H1 (cell line): ENCODE data around the gene HS3ST1. TPM values are rescaled to one million over a fixed set of nuclear protein-coding genes. Genes with fewer than 3 reads are reported as not detected.

Experiments used
- CTCF ChIA-PET: fragments of 300-600 bp; sonication (Branson Sonifier 250); formaldehyde crosslinking; loops from one replicate; lab custom pipeline; 2021; ENCODE audit not compliant: partially characterized antibody; lab: Charles Lee
- POLR2A ChIA-PET: fragments of 300-600 bp; sonication (Branson Sonifier 250); formaldehyde crosslinking; loops from one replicate; lab custom pipeline; 2021; ENCODE audit warnings: inconsistent platforms; ENCODE audit not compliant: partially characterized antibody; lab: Charles Lee
- DNase-seq, 2 experiments: peaks; one replicate each; pipeline versions ENCODE4 v3.0.0 to v3.0.0-alpha.2; 2010 to 2022; ENCODE audit warnings: low spot score in 2 of 2, low read depth in 1 of 2, mixed read lengths in 1 of 2
- FAIRE-seq: peaks from 2 replicates; lab custom pipeline; 2011; peaks lifted over from hg19 to GRCh38; lab: Jason Lieb, UNC
- H2AFZ ChIP-seq: 2 replicates; pipeline ENCODE4 v1.8.1; 2012; ENCODE audit warnings: low read length, inconsistent platforms
- H2AK5ac ChIP-seq: 2 replicates; pipeline ENCODE4 v1.6.1; 2013; ENCODE audit warnings: low read depth, low read length
- H2BK120ac ChIP-seq: replicated peaks from 2 replicates; pipeline ENCODE3; 2013; ENCODE audit warnings: low read depth, low read length, inconsistent platforms
- H2BK12ac ChIP-seq: 2 replicates; pipeline ENCODE4 v1.6.1; 2013; ENCODE audit warnings: low read depth, low read length
- H2BK15ac ChIP-seq: 2 replicates; pipeline ENCODE4 v1.6.1; 2013; ENCODE audit warnings: low read length
- H2BK20ac ChIP-seq: 2 replicates; pipeline ENCODE4 v1.6.1; 2013; ENCODE audit warnings: low read length
- H2BK5ac ChIP-seq: 2 replicates; pipeline ENCODE4 v1.6.1; 2013; ENCODE audit warnings: low read depth, low read length
- H3K14ac ChIP-seq: 2 replicates; pipeline ENCODE4 v1.6.1; 2013; ENCODE audit warnings: inconsistent platforms; ENCODE audit not compliant: insufficient read length
- H3K18ac ChIP-seq: 2 replicates; pipeline ENCODE4 v1.6.1; 2013; ENCODE audit warnings: low read length; ENCODE audit errors: extremely low read depth
- H3K23ac ChIP-seq: 2 replicates; pipeline ENCODE4 v1.6.1; 2013; ENCODE audit warnings: inconsistent platforms; ENCODE audit not compliant: insufficient read length
- H3K23me2 ChIP-seq: 2 replicates; pipeline ENCODE4 v1.6.1; 2013; ENCODE audit warnings: low read depth, low read length
- H3K27ac ChIP-seq: 2 replicates; pipeline ENCODE4 v1.6.1; 2011; ENCODE audit warnings: low read depth, low read length, inconsistent platforms
- H3K27me3 ChIP-seq, 4 experiments: replicated peaks in 1 of 4; 1 replicate in 1 of 4; 2 replicates in 3 of 4; pipeline versions ENCODE4 v1.6.1 to v1.8.1; 2011 to 2013; ENCODE audit warnings: low read length in 3 of 4, mild to moderate bottlenecking in 3 of 4, inconsistent platforms in 2 of 4, mixed read lengths in 2 of 4, moderate library complexity in 1 of 4; ENCODE audit not compliant: control insufficient read depth in 3 of 4, insufficient read depth in 3 of 4; ENCODE audit errors: extremely low read depth in 1 of 4
- H3K36me3 ChIP-seq, 4 experiments: 2 replicates each; pipeline versions ENCODE4 v1.6.1 to v1.8.1; 2011 to 2013; ENCODE audit warnings: mild to moderate bottlenecking in 4 of 4, low read length in 3 of 4, moderate library complexity in 2 of 4, control low read depth in 1 of 4, inconsistent platforms in 1 of 4; ENCODE audit not compliant: insufficient read depth in 4 of 4, control insufficient read depth in 2 of 4
- H3K4ac ChIP-seq: replicated peaks from 2 replicates; pipeline ENCODE3; 2013; ENCODE audit warnings: low read length, low read depth, mixed read lengths, inconsistent platforms; ENCODE audit not compliant: insufficient read length
- H3K4me1 ChIP-seq, 4 experiments: replicated peaks in 1 of 4; 1 replicate in 1 of 4; 2 replicates in 3 of 4; pipeline versions ENCODE4 v1.6.1 to v1.8.1; 2011 to 2013; ENCODE audit warnings: low read length in 3 of 4, inconsistent platforms in 2 of 4, mixed read lengths in 1 of 4; ENCODE audit not compliant: insufficient read depth in 4 of 4, control insufficient read depth in 3 of 4
- H3K4me2 ChIP-seq, 2 experiments: 2 replicates each; pipeline versions ENCODE4 v1.6.1 to v1.8.1; 2011 to 2013; ENCODE audit warnings: low read depth in 2 of 2, low read length in 2 of 2, control low read depth in 1 of 2, inconsistent platforms in 1 of 2, mild to moderate bottlenecking in 1 of 2; ENCODE audit not compliant: insufficient read depth in 1 of 2
- H3K4me3 ChIP-seq, 4 experiments: fragments of 200-600, 300-600 bp in 1 of 4; sonication (generic), shearing (Covaris generic), sonication (Bioruptor Twin) in 1 of 4; 2 replicates each; pipeline versions ENCODE4 v1.5.1 to v1.8.1; 2011 to 2016; ENCODE audit warnings: low read length in 4 of 4, low read depth in 3 of 4, control low read depth in 2 of 4, inconsistent platforms in 2 of 4, mild to moderate bottlenecking in 2 of 4, mixed read lengths in 1 of 4, moderate library complexity in 1 of 4; ENCODE audit not compliant: insufficient read depth in 2 of 4; ENCODE audit errors: extremely low read depth in 1 of 4
- H3K56ac ChIP-seq: replicated peaks from 2 replicates; pipeline ENCODE3; 2013; ENCODE audit warnings: low read depth, mild to moderate bottlenecking, mixed read lengths, low read length, inconsistent platforms; ENCODE audit not compliant: insufficient read length
- H3K79me1 ChIP-seq: 2 replicates; pipeline ENCODE4 v1.6.1; 2013; ENCODE audit warnings: low read depth, low read length, control low read depth
- H3K79me2 ChIP-seq, 2 experiments: 2 replicates each; pipeline versions ENCODE4 v1.6.1 to v1.8.1; 2012 to 2013; ENCODE audit warnings: low read length in 2 of 2, mild to moderate bottlenecking in 2 of 2, inconsistent platforms in 1 of 2; ENCODE audit not compliant: insufficient read depth in 2 of 2, control insufficient read depth in 1 of 2
- H3K9ac ChIP-seq, 4 experiments: replicated peaks in 1 of 4; 1 replicate in 1 of 4; 2 replicates in 3 of 4; pipeline versions ENCODE4 v1.6.1 to v1.8.1; 2011 to 2013; ENCODE audit warnings: low read depth in 3 of 4, low read length in 3 of 4, control low read depth in 2 of 4, mild to moderate bottlenecking in 2 of 4, moderate library complexity in 2 of 4, inconsistent platforms in 1 of 4; ENCODE audit errors: extremely low read depth in 1 of 4
- H3K9me3 ChIP-seq, 2 experiments: 2 replicates each; pipeline versions ENCODE4 v1.6.1 to v1.8.1; 2012 to 2013; ENCODE audit warnings: mild to moderate bottlenecking in 2 of 2, moderate library complexity in 2 of 2, control low read depth in 1 of 2, inconsistent platforms in 1 of 2, low read depth in 1 of 2, low read length in 1 of 2, mixed read lengths in 1 of 2; ENCODE audit not compliant: insufficient read depth in 2 of 2
- H4K20me1 ChIP-seq, 2 experiments: replicated peaks in 1 of 2; 2 replicates each; pipeline versions ENCODE3 to v1.8.1; 2011 to 2013; ENCODE audit warnings: inconsistent platforms in 2 of 2, low read length in 2 of 2, mild to moderate bottlenecking in 1 of 2; ENCODE audit not compliant: insufficient read depth in 2 of 2, control insufficient read depth in 1 of 2
- H4K5ac ChIP-seq: 2 replicates; pipeline ENCODE4 v1.6.1; 2013; ENCODE audit warnings: low read length, low read depth, mixed read lengths, inconsistent platforms; ENCODE audit not compliant: insufficient read length
- H4K8ac ChIP-seq: 2 replicates; pipeline ENCODE4 v1.8.0; 2013; ENCODE audit warnings: mild to moderate bottlenecking, moderate library complexity, low read length, inconsistent platforms; ENCODE audit not compliant: insufficient read depth; ENCODE audit errors: extremely low read depth
- H4K91ac ChIP-seq: replicated peaks from 2 replicates; pipeline ENCODE3; 2013; ENCODE audit warnings: low read length, mixed read lengths, inconsistent platforms; ENCODE audit not compliant: insufficient read length
- CHD1 ChIP-seq: IDR thresholded peaks from 2 replicates; pipeline ENCODE4 v1.6.1; 2012; ENCODE audit warnings: low read depth, low read length, improper control_type of control experiment
- GABPA ChIP-seq: IDR thresholded peaks from 2 replicates; pipeline ENCODE4 v1.6.1; 2011; ENCODE audit warnings: mild to moderate bottlenecking, low read length, moderate library complexity, borderline replicate concordance; ENCODE audit not compliant: insufficient read depth
- SIRT6 ChIP-seq: IDR thresholded peaks from one replicate; pipeline ENCODE4 v1.7.1; 2012; ENCODE audit warnings: low read length, inconsistent platforms
- WGBS, 2 experiments: shearing (Covaris generic) in 1 of 2; methylation state at CpG; one replicate each; pipeline versions ENCODE4 v1.1.6 to v1.1.7; 2013 to 2015; ENCODE audit warnings: low lambda C conversion rate in 2 of 2, mixed read lengths in 2 of 2, inconsistent platforms in 1 of 2, low coverage in 1 of 2, missing lambda C conversion rate in 1 of 2; ENCODE audit not compliant: insufficient replicate concordance in 2 of 2, insufficient coverage in 1 of 2, insufficient read length in 1 of 2; ENCODE audit errors: extremely low coverage in 1 of 2, missing lambda C conversion rate in 1 of 2; 5-methylcytosine and 5-hydroxymethylcytosine counted together
- polyA plus RNA-seq, 7 experiments: library from polyadenylated mRNA; depleted of rRNA in 3 of 7; stranded (reverse) in 5 of 7; unstranded in 2 of 7; fragments of >200 nt in 5 of 7; fragments of 200-250 nt in 2 of 7; gene quantifications; 1 replicate in 5 of 7; 2 replicates in 1 of 7; 4 replicates in 1 of 7; pipeline versions ENCODE4 v1.2.1 to v1.2.3, GENCODE V29; 2011 to 2013; ENCODE audit warnings: missing spikeins in 2 of 7, mixed read lengths in 2 of 7
- total RNA-seq: library from RNA; stranded (reverse); fragmentation: NEBNext Ultra II Directional; extraction: Animal tissue kit (Norgen Biotek cat#: 25700); gene quantifications from 2 replicates; pipeline ENCODE4 v1.2.1, GENCODE V29; 2021

Gene HS3ST1
- total and polyA plus RNA-seq, 2 of the 8 experiments (the other 6 are each of a cell fraction or from before 2014, with no cell fraction given), result 0.50 to 1.5 TPM

- no peak overlapping the region for H4K91ac ChIP-seq
- H4K5ac ChIP-seq, result no peak overlapping the region
- H3K27ac ChIP-seq, result no peak overlapping the region
- no peak overlapping the region for H3K14ac ChIP-seq
- CTCF ChIA-PET, result no interaction called here
- POLR2A ChIA-PET, result no interaction called here
- no peak overlapping the region for H3K56ac ChIP-seq
- H2BK5ac ChIP-seq, result no peak overlapping the region
- H3K18ac ChIP-seq, result no peak overlapping the region
- DNase-seq (no peak), FAIRE-seq (no peak)
- H2BK12ac ChIP-seq, result no peak overlapping the region
- H2BK20ac ChIP-seq, result no peak overlapping the region
- no peak overlapping the region for H2BK120ac ChIP-seq
- TF ChIP-seq CHD1, result no peak
- no peak for TF ChIP-seq SIRT6
- no peak for TF ChIP-seq GABPA
- no peaks in the 10 kb centered on the region for H3K79me1 ChIP-seq
- no peak overlapping the region for H3K9ac ChIP-seq
- no peak overlapping the region for H3K23ac ChIP-seq
- no peaks in the 10 kb centered on the region for H3K4me1 ChIP-seq
- H3K4me3 ChIP-seq, result no peak overlapping the region
- no peak overlapping the region for H2AFZ ChIP-seq
- H3K23me2 ChIP-seq, result no peaks in the 10 kb centered on the region
- H3K27me3 ChIP-seq, result no peaks in the 10 kb centered on the region
- H2AK5ac ChIP-seq, result no peak overlapping the region
- H4K20me1 ChIP-seq, result no peaks in the 10 kb centered on the region
- H3K36me3 ChIP-seq, result no peaks in the 10 kb centered on the region
- no peaks in the 10 kb centered on the region for H3K79me2 ChIP-seq
- no peak overlapping the region for H3K4ac ChIP-seq
- 100% methylated on average over 2 of the region's 2 CpGs; no CpG with 5 or more reads in 1 of the 2 experiments for WGBS, 2 experiments
- H4K8ac ChIP-seq, result no peak overlapping the region
- no peak overlapping the region for H3K4me2 ChIP-seq
- no peak overlapping the region for H2BK15ac ChIP-seq
- H3K9me3 ChIP-seq, result no peaks in the 10 kb centered on the region; a peak in 1 of 4 replicates
Observed at GRCh38 chr4:11475871-11476270, 47.2 kb upstream of the HS3ST1 start.
